ENCODE results near the gene CNOT9. TPM values are rescaled to one million over a fixed set of nuclear protein-coding genes. Genes with fewer than 3 reads are reported as not detected.

The CNOT9 gene
- total RNA-seq, 1 experiment from 2014 or later: 54.0 TPM

- Mint-ChIP-seq H3K4me1 (ENCODE audit: low read depth, unreplicated experiment) (no peaks in the 10 kb centered on the region), H3K4me3 (ENCODE audit: low read depth, unreplicated experiment) (no peak overlapping the region), H3K36me3 (ENCODE audit: insufficient read depth, unreplicated experiment) (peaks cover 31% of the 10 kb centered on the region), H3K9me3 (ENCODE audit: low read depth, unreplicated experiment) (no peaks in the 10 kb centered on the region), H3K27ac (ENCODE audit: unreplicated experiment) (no peak overlapping the region), H3K27me3 (ENCODE audit: unreplicated experiment) (no peaks in the 10 kb centered on the region)
- TF ChIP-seq CTCF (IDR thresholded peaks at IDR 0.05; ENCODE audit: unreplicated experiment): no peak
- DNase-seq: no peak
- intact Hi-C loops (cut with micrococcal nuclease; ENCODE audit: unreplicated experiment): no loop called here
- BruUV-seq (replicated peaks): no TSS peak
- CTCF ChIA-PET: no interaction called here
Measured at GRCh38 chr2:218635719-218636118, 67.1 kb downstream of the CNOT9 start.

GRCh38 chr2:218638372-218638771 is 69.7 kb downstream of the CNOT9 start:
- no peak for TF ChIP-seq CTCF (IDR thresholded peaks at IDR 0.05; ENCODE audit: unreplicated experiment)
- Mint-ChIP-seq H3K27me3 (ENCODE audit: unreplicated experiment) (no peaks in the 10 kb centered on the region), H3K36me3 (ENCODE audit: insufficient read depth, unreplicated experiment) (peaks cover 50% of the 10 kb centered on the region), H3K4me3 (ENCODE audit: low read depth, unreplicated experiment) (no peak overlapping the region), H3K4me1 (ENCODE audit: low read depth, unreplicated experiment) (no peaks in the 10 kb centered on the region), H3K27ac (ENCODE audit: unreplicated experiment) (no peak overlapping the region), H3K9me3 (ENCODE audit: low read depth, unreplicated experiment) (no peaks in the 10 kb centered on the region)
- intact Hi-C loops (cut with micrococcal nuclease; ENCODE audit: unreplicated experiment): no loop called here
- no peak for DNase-seq
- CTCF ChIA-PET: no interaction called here
- no TSS peak for BruUV-seq (replicated peaks)

- Mint-ChIP-seq H3K4me3 (ENCODE audit: low read depth, unreplicated experiment) (no peak overlapping the region), H3K36me3 (ENCODE audit: insufficient read depth, unreplicated experiment) (peaks cover 54% of the 10 kb centered on the region), H3K9me3 (ENCODE audit: low read depth, unreplicated experiment) (no peaks in the 10 kb centered on the region), H3K27me3 (ENCODE audit: unreplicated experiment) (no peaks in the 10 kb centered on the region), H3K4me1 (ENCODE audit: low read depth, unreplicated experiment) (no peaks in the 10 kb centered on the region), H3K27ac (ENCODE audit: unreplicated experiment) (no peak overlapping the region)
- CTCF ChIA-PET: no interaction called here
- intact Hi-C loops (cut with micrococcal nuclease; ENCODE audit: unreplicated experiment): loop anchor here (10.0 kb wide), 1 partner anchor 57 kb away; no protein-coding TSS in a partner anchor
- TF ChIP-seq CTCF (IDR thresholded peaks at IDR 0.05; ENCODE audit: unreplicated experiment): no peak
- no peak for DNase-seq
- BruUV-seq (replicated peaks): no TSS peak
Measured at GRCh38 chr2:218642121-218642656, 73.5 kb downstream of the CNOT9 start.

- no peaks in the 10 kb centered on the region for H3K4me1 Mint-ChIP-seq (ENCODE audit: low read depth, unreplicated experiment)
- no peak overlapping the region for H3K4me3 Mint-ChIP-seq (ENCODE audit: low read depth, unreplicated experiment)
- CTCF ChIA-PET: no interaction called here
- H3K36me3 Mint-ChIP-seq (ENCODE audit: insufficient read depth, unreplicated experiment): peaks cover 58% of the 10 kb centered on the region
- H3K9me3 Mint-ChIP-seq (ENCODE audit: low read depth, unreplicated experiment): no peaks in the 10 kb centered on the region
- DNase-seq: no peak
- no TSS peak for BruUV-seq (replicated peaks)
- no peak for TF ChIP-seq CTCF (IDR thresholded peaks at IDR 0.05; ENCODE audit: unreplicated experiment)
- no peak overlapping the region for H3K27ac Mint-ChIP-seq (ENCODE audit: unreplicated experiment)
- intact Hi-C loops (cut with micrococcal nuclease; ENCODE audit: unreplicated experiment): loop anchor here (10.0 kb wide), 1 partner anchor 58 kb away; no protein-coding TSS in a partner anchor
- H3K27me3 Mint-ChIP-seq (ENCODE audit: unreplicated experiment): no peaks in the 10 kb centered on the region
Measured at GRCh38 chr2:218642786-218643185, 74.1 kb downstream of the CNOT9 start.
